H9 (cell line): ENCODE data around the gene DUSP23. TPM values are rescaled to one million over a fixed set of nuclear protein-coding genes. Genes with fewer than 3 reads are reported as not detected.

ENCODE experiments used
- DNase-seq: peaks from one replicate; pipeline ENCODE4 v3.0.0-alpha.2; 2017
- H2AFZ ChIP-seq: one replicate; pipeline ENCODE4 v1.6.1; 2013; ENCODE audit warnings: mild to moderate bottlenecking, low read length, control low read depth, moderate library complexity
- H2AK5ac ChIP-seq: 2 replicates; pipeline ENCODE4 v1.6.1; 2013; ENCODE audit warnings: low read length, control low read depth, mixed read lengths; ENCODE audit not compliant: insufficient read length
- H2BK120ac ChIP-seq: one replicate; pipeline ENCODE4 v1.6.1; 2013; ENCODE audit warnings: low read depth, mild to moderate bottlenecking, low read length, control low read depth, inconsistent platforms; ENCODE audit not compliant: poor library complexity, severe bottlenecking
- H2BK12ac ChIP-seq: 2 replicates; pipeline ENCODE4 v1.6.1; 2013; ENCODE audit warnings: low read length, control low read depth, mixed read lengths, low read depth; ENCODE audit not compliant: insufficient read length
- H2BK15ac ChIP-seq: 2 replicates; pipeline ENCODE4 v1.6.1; 2013; ENCODE audit warnings: low read depth, low read length, control low read depth
- H2BK20ac ChIP-seq: one replicate; pipeline ENCODE4 v1.6.1; 2013; ENCODE audit warnings: low read depth, mild to moderate bottlenecking, low read length, control low read depth, inconsistent platforms; ENCODE audit not compliant: poor library complexity, severe bottlenecking
- H2BK5ac ChIP-seq: 2 replicates; pipeline ENCODE4 v1.6.1; 2013; ENCODE audit warnings: low read length, control low read depth, mixed read lengths; ENCODE audit not compliant: insufficient read length
- H3K14ac ChIP-seq: 2 replicates; pipeline ENCODE4 v1.6.1; 2013; ENCODE audit warnings: low read length, control low read depth; ENCODE audit not compliant: insufficient read depth
- H3K18ac ChIP-seq: 2 replicates; pipeline ENCODE4 v1.6.1; 2013; ENCODE audit warnings: low read depth, mild to moderate bottlenecking, mixed read lengths, low read length, control low read depth; ENCODE audit not compliant: insufficient read length
- H3K23ac ChIP-seq: 2 replicates; pipeline ENCODE4 v1.6.1; 2013; ENCODE audit warnings: low read length, control low read depth, mixed read lengths, low read depth; ENCODE audit not compliant: insufficient read length
- H3K23me2 ChIP-seq: 2 replicates; pipeline ENCODE4 v1.6.1; 2013; ENCODE audit warnings: low read depth, mild to moderate bottlenecking, mixed read lengths, low read length, control low read depth; ENCODE audit not compliant: insufficient read length, poor library complexity, severe bottlenecking
- H3K27ac ChIP-seq: 2 replicates; pipeline ENCODE4 v1.5.1; 2013; ENCODE audit warnings: low read length, control low read depth, mixed read lengths, low read depth; ENCODE audit not compliant: insufficient read length
- H3K27me3 ChIP-seq: 2 replicates; pipeline ENCODE4 v1.6.1; 2013; ENCODE audit warnings: low read length, control low read depth, inconsistent platforms; ENCODE audit not compliant: insufficient read depth
- H3K4ac ChIP-seq: 2 replicates; pipeline ENCODE4 v1.6.1; 2013; ENCODE audit warnings: low read depth, mild to moderate bottlenecking, control low read depth, inconsistent platforms, low read length, moderate library complexity
- H3K4me1 ChIP-seq: 2 replicates; pipeline ENCODE4 v1.6.1; 2013; ENCODE audit warnings: low read length, control low read depth, inconsistent platforms; ENCODE audit not compliant: insufficient read depth
- H3K4me2 ChIP-seq: 2 replicates; pipeline ENCODE4 v1.6.1; 2013; ENCODE audit warnings: low read length, control low read depth, mixed read lengths; ENCODE audit not compliant: insufficient read length, insufficient read depth
- H3K56ac ChIP-seq: 2 replicates; pipeline ENCODE4 v1.6.1; 2013; ENCODE audit warnings: low read depth, mild to moderate bottlenecking, mixed read lengths, low read length, control low read depth; ENCODE audit not compliant: insufficient read length
- H3K79me1 ChIP-seq: 2 replicates; pipeline ENCODE4 v1.6.1; 2013; ENCODE audit warnings: low read depth, mild to moderate bottlenecking, moderate library complexity, low read length, control low read depth, inconsistent platforms; ENCODE audit not compliant: insufficient read depth, poor library complexity, severe bottlenecking
- H3K79me2 ChIP-seq: 2 replicates; pipeline ENCODE4 v1.6.1; 2013; ENCODE audit warnings: low read length, control low read depth, inconsistent platforms; ENCODE audit not compliant: insufficient read depth
- H3K9ac ChIP-seq: 2 replicates; pipeline ENCODE4 v1.6.1; 2013; ENCODE audit warnings: low read length, control low read depth, mixed read lengths; ENCODE audit not compliant: insufficient read length; ENCODE audit errors: extremely low read depth
- H3K9me3 ChIP-seq: one replicate; pipeline ENCODE4 v1.6.1; 2013; ENCODE audit warnings: low read depth, low read length, inconsistent platforms; ENCODE audit not compliant: control insufficient read depth
- H3T11ph ChIP-seq: one replicate; pipeline ENCODE4 v1.6.1; 2013; ENCODE audit warnings: mild to moderate bottlenecking, low read length, control low read depth, inconsistent platforms
- H4K20me1 ChIP-seq: one replicate; pipeline ENCODE4 v1.6.1; 2013; ENCODE audit not compliant: control insufficient read depth, insufficient read length, insufficient read depth
- H4K5ac ChIP-seq: 2 replicates; pipeline ENCODE4 v1.6.1; 2013; ENCODE audit warnings: low read depth, mild to moderate bottlenecking, mixed read lengths, low read length, control low read depth; ENCODE audit not compliant: insufficient read length
- H4K8ac ChIP-seq: replicated peaks from 2 replicates; pipeline ENCODE4 v1.6.1; 2013; ENCODE audit warnings: low read length, control low read depth, mixed read lengths, low read depth; ENCODE audit not compliant: insufficient read length
- H4K91ac ChIP-seq: 2 replicates; pipeline ENCODE4 v1.6.1; 2013; ENCODE audit warnings: low read depth, mild to moderate bottlenecking, moderate library complexity, mixed read lengths, low read length, control low read depth; ENCODE audit not compliant: insufficient read length
- H3K27ac Mint-ChIP-seq, 3 experiments: 2 replicates in 2 of 3; 3 replicates in 1 of 3; pipeline ENCODE4 v1.8.0; 2020 to 2021; ENCODE audit warnings: mixed read lengths in 3 of 3, mild to moderate bottlenecking in 1 of 3, moderate library complexity in 1 of 3
- H3K27me3 Mint-ChIP-seq: 2 replicates; pipeline ENCODE4 v1.8.0; 2021; ENCODE audit warnings: low read depth, mild to moderate bottlenecking, moderate library complexity, mixed read lengths
- H3K36me3 Mint-ChIP-seq, 3 experiments: 2 replicates in 2 of 3; 3 replicates in 1 of 3; pipeline ENCODE4 v1.8.0; 2020 to 2021; ENCODE audit warnings: low read depth in 3 of 3, mixed read lengths in 3 of 3; ENCODE audit not compliant: insufficient read depth in 1 of 3
- H3K4me1 Mint-ChIP-seq, 2 experiments: 2 replicates each; pipeline ENCODE4 v1.8.0; 2020; ENCODE audit warnings: mixed read lengths in 2 of 2
- H3K4me3 Mint-ChIP-seq, 2 experiments: 2 replicates in 1 of 2; 3 replicates in 1 of 2; pipeline ENCODE4 v1.8.0; 2020 to 2021; ENCODE audit warnings: mild to moderate bottlenecking in 2 of 2, mixed read lengths in 2 of 2, moderate library complexity in 1 of 2
- H3K9me3 Mint-ChIP-seq, 2 experiments: 2 replicates in 1 of 2; 3 replicates in 1 of 2; pipeline ENCODE4 v1.8.0; 2020; ENCODE audit warnings: mild to moderate bottlenecking in 2 of 2, mixed read lengths in 2 of 2, moderate library complexity in 1 of 2
- CTCF ChIP-seq: fragments of 200-600 bp; sonication (generic); conservative IDR thresholded peaks from 3 replicates; pipeline ENCODE4 v1.8.0; 2021; ENCODE audit warnings: antibody characterized with exemption, mild to moderate bottlenecking
- WGBS: extraction: QIAGEN DNeasy Blood & Tissue Kit; methylation state at CpG from one replicate; pipeline ENCODE4 v1.1.7; 2013; ENCODE audit warnings: missing lambda C conversion rate, low lambda C conversion rate, mixed read lengths; ENCODE audit not compliant: insufficient read length; ENCODE audit errors: extremely low coverage; 5-methylcytosine and 5-hydroxymethylcytosine counted together
- total RNA-seq: library from RNA; stranded (reverse); gene quantifications from 2 replicates; pipeline ENCODE4 v1.2.1, GENCODE V29; 2021

The DUSP23 gene
- total RNA-seq, 1 experiment from 2014 or later = 25.0 TPM

GRCh38 chr1:159791031-159791430 lies 10.3 kb downstream of the DUSP23 start:
- no peak overlapping the region for H3K4me2 ChIP-seq
- no peak overlapping the region for H2AFZ ChIP-seq
- H3K14ac ChIP-seq = no peak overlapping the region
- Mint-ChIP-seq H3K9me3 (no peaks in the 10 kb centered on the region), H3K4me3 (no peak overlapping the region), H3K27me3 (no peaks in the 10 kb centered on the region; the same call in 1 of the 2 replicates), H3K36me3 (no peaks in the 10 kb centered on the region), H3K27ac (no peak overlapping the region), H3K4me1 (peaks cover 4 to 5% of the 10 kb centered on the region in 2 experiments; a peak in 3 of 4 replicates)
- DNase-seq = no peak
- no peak overlapping the region for H3K18ac ChIP-seq
- no peak overlapping the region for H4K8ac ChIP-seq
- H3K27ac ChIP-seq = no peak overlapping the region
- no peak overlapping the region for H2BK5ac ChIP-seq
- H3K79me1 ChIP-seq = no peaks in the 10 kb centered on the region
- H2AK5ac ChIP-seq = no peak overlapping the region
- H2BK12ac ChIP-seq = no peak overlapping the region
- no peak overlapping the region for H3K9ac ChIP-seq
- H4K20me1 ChIP-seq = no peaks in the 10 kb centered on the region
- H3K4me1 ChIP-seq = no peaks in the 10 kb centered on the region
- no peaks in the 10 kb centered on the region for H3K9me3 ChIP-seq
- TF ChIP-seq CTCF = no peak
- no peak overlapping the region for H2BK20ac ChIP-seq
- H4K5ac ChIP-seq = no peak overlapping the region
- no peak overlapping the region for H3K56ac ChIP-seq
- H2BK15ac ChIP-seq = no peak overlapping the region
- no peaks in the 10 kb centered on the region for H3K27me3 ChIP-seq
- H2BK120ac ChIP-seq = no peak overlapping the region
- no peaks in the 10 kb centered on the region for H3K79me2 ChIP-seq
- WGBS = no CpG with 5 or more reads among the region's 3 CpGs
- no peak overlapping the region for H3K4ac ChIP-seq
- no peak overlapping the region for H3T11ph ChIP-seq
- H3K23me2 ChIP-seq = no peaks in the 10 kb centered on the region
- H4K91ac ChIP-seq = no peak overlapping the region
- no peak overlapping the region for H3K23ac ChIP-seq
